Measurements from ENCODE around the gene IPMK. TPM values are rescaled to one million over a fixed set of nuclear protein-coding genes. Genes with fewer than 3 reads are reported as not detected.

IPMK gene
- total RNA-seq, 1 donor from 2014 or later = 4.5 TPM

DNA sequence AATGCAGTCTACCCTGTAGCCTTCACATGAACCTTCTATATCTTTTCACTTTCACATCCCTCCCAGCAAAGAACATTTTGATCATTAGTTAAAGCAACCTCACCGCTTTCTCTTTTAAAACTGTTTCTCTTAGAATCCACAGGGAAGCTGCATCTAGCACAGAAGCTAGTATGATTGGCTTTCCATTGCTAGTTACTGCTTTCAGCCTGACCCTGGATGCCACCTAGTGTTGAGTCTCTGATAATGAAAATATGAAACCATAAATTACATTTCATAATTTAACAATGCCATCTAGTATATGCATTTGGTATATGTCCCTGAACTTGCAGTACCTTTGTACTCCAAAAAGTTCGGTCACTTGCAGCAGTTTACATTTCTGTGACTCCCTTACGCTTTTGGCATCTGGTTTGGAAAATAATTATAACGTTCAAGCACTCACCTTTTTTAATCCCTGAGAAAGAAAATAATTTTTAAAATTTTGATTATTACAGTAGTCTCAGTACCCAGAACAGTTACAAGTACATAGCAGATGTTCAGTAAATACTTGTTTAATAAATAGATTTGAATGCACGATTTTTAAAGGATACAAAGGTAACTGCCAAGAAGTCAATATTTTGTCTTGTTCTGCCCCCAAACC lies 24.0 kb upstream of the IPMK start:
- H3K9me3 Mint-ChIP-seq = no peaks in the 10 kb centered on the region
- H3K27ac Mint-ChIP-seq = no peak overlapping the region
- no peaks in the 10 kb centered on the region for H3K27me3 Mint-ChIP-seq (ENCODE audit: low read depth)
- H3K4me3 Mint-ChIP-seq = no peak overlapping the region
- TF ChIP-seq, protein P1, sequence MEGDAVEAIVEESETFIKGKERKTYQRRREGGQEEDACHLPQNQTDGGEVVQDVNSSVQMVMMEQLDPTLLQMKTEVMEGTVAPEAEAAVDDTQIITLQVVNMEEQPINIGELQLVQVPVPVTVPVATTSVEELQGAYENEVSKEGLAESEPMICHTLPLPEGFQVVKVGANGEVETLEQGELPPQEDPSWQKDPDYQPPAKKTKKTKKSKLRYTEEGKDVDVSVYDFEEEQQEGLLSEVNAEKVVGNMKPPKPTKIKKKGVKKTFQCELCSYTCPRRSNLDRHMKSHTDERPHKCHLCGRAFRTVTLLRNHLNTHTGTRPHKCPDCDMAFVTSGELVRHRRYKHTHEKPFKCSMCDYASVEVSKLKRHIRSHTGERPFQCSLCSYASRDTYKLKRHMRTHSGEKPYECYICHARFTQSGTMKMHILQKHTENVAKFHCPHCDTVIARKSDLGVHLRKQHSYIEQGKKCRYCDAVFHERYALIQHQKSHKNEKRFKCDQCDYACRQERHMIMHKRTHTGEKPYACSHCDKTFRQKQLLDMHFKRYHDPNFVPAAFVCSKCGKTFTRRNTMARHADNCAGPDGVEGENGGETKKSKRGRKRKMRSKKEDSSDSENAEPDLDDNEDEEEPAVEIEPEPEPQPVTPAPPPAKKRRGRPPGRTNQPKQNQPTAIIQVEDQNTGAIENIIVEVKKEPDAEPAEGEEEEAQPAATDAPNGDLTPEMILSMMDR (IDR thresholded peaks at IDR 0.05; ENCODE audit: unreplicated experiment) = peak; percentile 59
- H3K36me3 Mint-ChIP-seq = peaks cover 2% of the 10 kb centered on the region
- no peak for DNase-seq (ENCODE audit: low spot score in 2 of 2, unreplicated experiment in 2 of 2)
- H3K4me1 Mint-ChIP-seq = peaks cover 3% of the 10 kb centered on the region

DNA sequence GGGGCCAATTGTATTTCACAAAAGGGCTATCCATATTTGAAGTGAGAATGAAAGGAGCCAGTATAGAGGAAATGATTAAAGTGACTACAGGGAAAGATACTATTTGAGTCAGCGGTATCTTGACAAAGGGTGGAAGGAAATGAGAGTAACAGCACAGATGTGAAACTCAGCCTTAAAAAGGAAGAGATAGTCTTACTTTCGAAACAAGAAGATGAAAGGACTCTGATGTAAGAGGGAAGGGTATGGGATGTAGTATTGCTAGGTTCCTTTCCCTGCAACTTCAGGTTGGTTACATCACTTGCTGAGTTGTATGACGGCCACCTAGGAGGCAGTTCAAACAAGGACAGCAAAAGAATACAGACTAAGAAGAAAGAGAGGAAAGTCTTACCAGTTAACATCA lies 14.9 kb upstream of the IPMK start:
- H3K27ac Mint-ChIP-seq = no peak overlapping the region

DNA sequence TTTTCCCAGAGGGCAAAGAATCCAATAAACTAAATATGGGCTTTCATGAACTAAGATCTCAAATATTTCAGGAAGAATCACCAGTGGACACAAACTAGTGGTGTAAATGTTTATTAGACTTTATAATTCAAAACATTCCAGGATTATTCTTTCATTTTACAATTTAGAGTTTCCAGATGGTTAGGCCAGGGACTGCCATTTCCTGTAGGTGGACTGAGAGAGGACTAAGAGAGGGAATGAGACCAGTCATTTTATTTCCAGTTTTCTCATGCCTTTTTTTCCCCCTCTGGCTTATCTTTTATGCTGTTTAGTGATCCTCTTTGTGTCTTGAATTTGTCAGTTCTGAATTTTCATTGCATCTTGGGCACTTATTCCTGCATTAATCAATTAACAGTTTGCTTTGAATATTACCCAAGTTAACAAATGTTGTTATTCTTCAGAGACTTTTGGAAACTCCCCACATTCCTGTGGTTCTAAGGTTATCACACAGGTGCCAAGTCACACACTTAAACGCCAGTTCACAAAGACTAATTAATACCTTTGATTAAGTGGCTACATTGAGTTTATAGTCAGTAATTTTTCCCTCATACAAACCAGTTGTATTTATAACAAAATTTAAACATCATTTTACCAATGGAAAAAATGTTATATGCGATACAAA lies 13.5 kb upstream of the IPMK start:
- Mint-ChIP-seq H3K4me1 (peaks cover 13% of the 10 kb centered on the region), H3K4me3 (no peak overlapping the region), H3K27me3 (ENCODE audit: low read depth) (no peaks in the 10 kb centered on the region), H3K9me3 (no peaks in the 10 kb centered on the region), H3K36me3 (peaks cover 11% of the 10 kb centered on the region), H3K27ac (no peak overlapping the region)
- DNase-seq (ENCODE audit: low spot score in 2 of 2, unreplicated experiment in 2 of 2) = no peak
- TF ChIP-seq, protein P1 (IDR thresholded peaks at IDR 0.05; ENCODE audit: unreplicated experiment) = no peak

More for the DNA sequence above, 14.9 kb upstream of the IPMK start:
- TF ChIP-seq, protein P1 (IDR thresholded peaks at IDR 0.05; ENCODE audit: unreplicated experiment) = no peak
- Mint-ChIP-seq H3K4me1 (peaks cover 13% of the 10 kb centered on the region), H3K27me3 (ENCODE audit: low read depth) (no peaks in the 10 kb centered on the region), H3K36me3 (peaks cover 9% of the 10 kb centered on the region), H3K4me3 (no peak overlapping the region), H3K9me3 (no peaks in the 10 kb centered on the region)
- DNase-seq (ENCODE audit: low spot score in 2 of 2, unreplicated experiment in 2 of 2) = no peak

DNA sequence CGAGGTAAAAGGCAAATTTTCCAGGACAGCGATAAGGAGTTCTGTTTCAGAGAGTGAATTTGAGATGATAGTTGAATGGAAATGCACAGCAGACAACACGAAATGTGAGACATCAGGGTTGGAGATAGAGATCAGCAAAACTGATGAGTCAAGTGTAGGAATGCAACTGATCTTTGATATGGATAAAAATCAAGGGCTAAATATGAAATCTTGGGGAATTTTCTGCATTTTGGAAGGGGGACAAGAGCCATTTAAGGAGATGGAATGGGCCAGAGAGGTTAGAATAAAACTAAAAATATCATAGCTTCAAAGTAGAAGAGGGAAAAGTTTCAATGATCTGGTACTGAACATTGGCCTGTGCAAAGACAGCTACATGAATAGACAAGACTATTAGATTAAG lies 12.8 kb upstream of the IPMK start:
- Mint-ChIP-seq H3K9me3 (no peaks in the 10 kb centered on the region), H3K27ac (no peak overlapping the region), H3K36me3 (peaks cover 11% of the 10 kb centered on the region), H3K27me3 (ENCODE audit: low read depth) (no peaks in the 10 kb centered on the region), H3K4me3 (no peak overlapping the region), H3K4me1 (peaks cover 14% of the 10 kb centered on the region)
- TF ChIP-seq, protein P1 (IDR thresholded peaks at IDR 0.05; ENCODE audit: unreplicated experiment) = no peak
- DNase-seq (ENCODE audit: low spot score in 2 of 2, unreplicated experiment in 2 of 2) = no peak

DNA sequence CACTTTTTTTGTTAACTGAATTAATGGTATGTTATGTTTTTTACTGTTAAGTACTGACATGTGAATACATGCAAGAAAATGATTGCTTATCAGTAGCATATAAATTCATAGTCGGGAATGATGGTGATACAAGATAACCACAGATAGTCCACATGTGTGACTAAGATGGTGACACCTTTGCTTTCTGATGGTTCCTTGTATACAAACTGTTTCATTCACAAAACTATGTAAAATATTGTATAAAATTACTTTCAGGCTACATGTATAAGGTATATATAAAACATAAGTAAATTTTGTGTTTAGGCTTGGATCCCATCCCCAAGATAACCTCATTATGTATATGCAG lies 11.2 kb upstream of the IPMK start:
- peaks cover 11% of the 10 kb centered on the region for H3K36me3 Mint-ChIP-seq
- H3K4me3 Mint-ChIP-seq = no peak overlapping the region
- no peaks in the 10 kb centered on the region for H3K27me3 Mint-ChIP-seq (ENCODE audit: low read depth)
- peaks cover 14% of the 10 kb centered on the region for H3K4me1 Mint-ChIP-seq
- H3K27ac Mint-ChIP-seq = no peak overlapping the region
- TF ChIP-seq, protein P1 (IDR thresholded peaks at IDR 0.05; ENCODE audit: unreplicated experiment) = no peak
- no peaks in the 10 kb centered on the region for H3K9me3 Mint-ChIP-seq
- no peak for DNase-seq (ENCODE audit: low spot score in 2 of 2, unreplicated experiment in 2 of 2)

Data from mesothelial cell of epicardium (in vitro differentiated cells).